Caki2 (cell line): ENCODE data around the gene NKX2-2. TPM values are rescaled to one million over a fixed set of nuclear protein-coding genes. Genes with fewer than 3 reads are reported as not detected.
A peak's percentile ranks its signal among the peaks of the same experiment; 100 is the strongest.

Experiments
- DNase-seq: peaks from one replicate; pipeline ENCODE4 v3.0.0-alpha.2; 2015; ENCODE audit warnings: low read depth
- in situ Hi-C: cut with HindIII; loops from 2 replicates; pipeline ENCODE4 v1.10.0; 2016; ENCODE audit warnings: low sequenced_read_pairs, low pct_unique_long_range_greater_than_20kb, mixed read lengths
- total RNA-seq: library from RNA; depleted of rRNA; stranded (reverse); fragments of >200 nt; shearing (Covaris generic); gene quantifications from 2 replicates; pipeline ENCODE4 v1.2.3, GENCODE V29; 2014; ENCODE audit warnings: low replicate concordance

NKX2-2 gene
- total RNA-seq, 1 experiment from 2014 or later = not detected

DNA sequence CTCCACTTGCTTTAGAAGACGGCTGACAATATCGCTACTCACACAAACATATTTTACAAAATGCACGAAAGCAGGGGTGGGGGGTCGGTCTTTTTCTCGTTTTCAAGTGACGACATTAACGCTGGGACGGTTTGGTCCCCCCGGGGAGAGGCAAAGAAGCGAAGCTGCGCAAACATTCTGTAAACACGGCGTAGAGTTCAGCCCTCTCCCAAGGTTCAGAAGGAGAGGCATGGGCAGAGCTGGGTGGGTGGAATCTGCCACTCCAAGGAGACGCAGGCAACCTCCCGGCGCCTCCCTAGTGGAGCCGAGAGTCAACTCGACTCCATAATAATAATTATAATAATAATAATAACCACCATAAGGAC lies 2.4 kb downstream of the NKX2-2 start:
- in situ Hi-C loops = no loop called here
- no peak for DNase-seq

GRCh38 chr20:21510414-21511384 lies 3.2 kb downstream of the NKX2-2 start:
- DNase-seq = no peak
- in situ Hi-C loops = no loop called here

- DNase-seq = no peak
- in situ Hi-C loops = no loop called here
Measured at GRCh38 chr20:21509597-21510371, 4.1 kb downstream of the NKX2-2 start.

GRCh38 chr20:21509079-21509596 lies 4.7 kb downstream of the NKX2-2 start:
- in situ Hi-C loops = no loop called here
- DNase-seq = no peak

DNA sequence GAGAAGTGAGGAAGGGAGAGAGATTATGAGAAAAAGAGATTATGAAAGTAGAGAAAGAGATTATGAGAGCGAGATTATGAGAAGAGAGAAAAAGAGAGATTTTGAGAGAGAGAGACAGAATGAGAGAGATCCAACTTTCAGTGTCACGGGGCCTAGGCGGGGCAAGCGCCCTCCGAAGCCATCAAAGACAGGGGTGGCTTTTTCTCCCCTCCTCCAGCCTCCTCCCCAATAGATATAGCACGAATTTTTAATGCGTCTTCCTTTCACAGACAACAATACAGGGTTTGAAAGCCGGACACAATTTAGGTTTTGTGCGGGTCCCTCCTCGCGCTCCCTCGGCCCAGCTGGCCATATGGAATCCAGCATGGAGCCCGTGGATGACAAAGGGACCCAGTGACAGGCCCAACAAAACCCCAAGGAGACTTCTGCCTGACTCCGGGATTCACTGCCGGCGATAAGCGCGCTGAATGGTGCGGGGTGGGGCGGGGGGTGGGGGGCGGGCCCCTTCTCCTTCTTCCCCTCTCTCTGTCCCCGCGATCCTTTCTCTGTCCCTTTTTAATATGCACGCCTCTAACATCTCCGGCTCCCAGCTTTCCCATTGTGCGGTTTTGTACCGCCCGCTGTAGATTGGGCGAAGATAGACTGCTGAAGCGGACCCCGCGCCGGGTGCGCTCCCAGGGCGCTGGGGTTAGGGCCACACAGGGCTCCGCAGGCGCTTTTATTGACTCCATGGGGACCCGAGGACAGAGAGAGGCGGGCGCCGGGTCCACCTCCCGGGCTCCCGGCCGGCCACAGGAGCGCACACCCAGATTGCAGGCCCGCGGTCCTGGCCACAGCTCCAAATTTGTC lies 5.4 kb downstream of the NKX2-2 start:
- in situ Hi-C loops = no loop called here
- DNase-seq = no peak

GRCh38 chr20:21507400-21508229 lies 6.2 kb downstream of the NKX2-2 start:
- no peak for DNase-seq
- in situ Hi-C loops = no loop called here

- in situ Hi-C loops = no loop called here
- DNase-seq = no peak
Measured at GRCh38 chr20:21505810-21506530, 7.9 kb downstream of the NKX2-2 start.

DNA sequence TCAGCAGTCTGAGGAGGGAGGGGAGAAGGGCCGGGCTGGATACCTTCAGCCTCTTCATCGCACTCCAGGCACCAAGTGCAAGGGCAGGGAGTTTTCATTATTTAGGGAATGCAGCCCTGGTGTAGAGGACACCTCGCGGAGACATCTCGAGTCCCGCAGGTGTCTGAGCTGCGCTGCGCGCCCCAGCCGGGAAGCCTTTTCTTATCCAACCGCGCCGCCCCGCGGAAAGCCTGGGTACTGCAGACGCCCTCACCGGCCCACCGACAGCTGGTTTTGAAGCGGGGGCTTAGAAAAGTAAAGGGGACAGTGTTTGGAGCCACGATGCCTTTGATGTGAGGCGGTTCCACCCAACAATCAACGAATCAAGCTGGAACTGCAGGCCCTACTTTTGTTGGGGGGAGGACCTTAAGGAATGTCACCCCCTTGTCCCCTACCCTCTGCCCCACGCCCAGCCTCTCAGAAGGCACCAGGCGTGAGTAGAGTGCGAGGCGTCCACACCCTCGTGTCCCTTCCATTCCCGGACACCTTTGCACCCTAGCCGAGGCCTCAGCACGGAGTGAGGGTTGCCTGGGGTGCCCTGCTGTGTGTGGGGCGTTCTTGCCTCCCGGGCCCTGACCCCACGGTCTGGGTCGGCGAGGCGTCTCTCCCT lies 8.6 kb downstream of the NKX2-2 start:
- in situ Hi-C loops = no loop called here
- DNase-seq = peak; percentile 17

GRCh38 chr20:21504323-21504722 lies 9.5 kb downstream of the NKX2-2 start:
- no peak for DNase-seq
- in situ Hi-C loops = no loop called here

- DNase-seq = no peak
- in situ Hi-C loops = no loop called here
Measured at GRCh38 chr20:21503345-21503744, 10.5 kb downstream of the NKX2-2 start.

DNA sequence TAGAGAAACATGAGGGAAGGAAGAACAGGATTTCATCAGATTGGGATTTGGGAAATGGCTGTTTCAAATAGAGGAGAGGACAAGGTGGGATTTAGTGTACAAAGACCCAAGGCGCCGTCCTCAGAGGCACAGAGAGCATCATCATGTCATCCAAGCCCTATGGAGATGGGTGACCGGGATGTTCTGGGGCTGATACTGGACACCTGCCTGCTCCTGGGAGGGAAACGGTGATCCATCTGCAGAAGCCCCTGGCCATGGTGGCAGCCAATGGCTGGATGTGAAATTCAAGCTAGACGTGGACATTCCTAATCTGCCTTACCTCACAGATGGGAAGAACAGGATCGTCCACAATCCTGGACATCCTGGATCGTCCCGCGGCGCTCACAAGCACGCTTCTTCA lies 12.7 kb downstream of the NKX2-2 start:
- in situ Hi-C loops = no loop called here
- DNase-seq = no peak

DNA sequence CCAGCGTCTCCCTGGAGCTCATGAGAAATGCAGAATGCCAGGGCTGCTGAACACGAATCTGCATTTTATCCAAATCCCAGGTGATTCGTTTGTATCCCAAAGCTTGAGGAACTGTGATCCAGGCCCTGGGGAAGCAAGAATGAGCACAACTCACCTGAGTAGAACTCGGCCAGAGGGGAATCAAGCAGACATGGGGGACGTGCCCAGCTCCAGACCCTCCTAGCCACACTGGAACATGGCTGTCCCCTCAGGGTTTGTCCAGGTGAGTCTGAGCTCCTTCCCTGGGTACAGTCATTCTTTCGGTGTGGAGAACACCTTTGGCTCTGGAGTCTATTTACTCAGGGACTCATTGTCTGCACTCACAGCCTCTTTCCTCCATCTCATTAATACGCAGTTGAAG lies 13.3 kb downstream of the NKX2-2 start:
- in situ Hi-C loops = no loop called here

DNA sequence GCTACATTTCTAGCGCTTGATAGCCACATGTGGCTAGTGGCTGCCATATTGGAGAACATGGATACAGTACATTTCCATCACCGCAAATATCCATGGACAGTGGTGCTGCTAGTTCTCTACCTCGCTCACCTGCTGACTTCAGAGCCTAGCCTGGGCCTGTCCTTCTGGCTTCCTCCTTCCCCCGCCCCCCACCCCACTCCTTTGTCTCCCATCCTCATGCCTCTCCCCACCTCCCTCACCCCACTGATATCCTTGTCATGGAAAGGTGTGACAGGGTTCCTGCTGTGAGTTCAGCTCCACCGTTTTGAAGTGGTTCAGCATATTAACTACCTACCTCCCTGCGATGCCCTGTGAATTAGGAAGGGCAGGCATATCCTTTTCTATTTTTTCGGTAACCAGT lies 14.2 kb downstream of the NKX2-2 start:
- no peak for DNase-seq
- in situ Hi-C loops = no loop called here

More for the DNA sequence above, 13.3 kb downstream of the NKX2-2 start:
- DNase-seq = no peak

- in situ Hi-C loops = no loop called here
- no peak for DNase-seq
Measured at GRCh38 chr20:21498635-21499034, 15.2 kb downstream of the NKX2-2 start.

DNA sequence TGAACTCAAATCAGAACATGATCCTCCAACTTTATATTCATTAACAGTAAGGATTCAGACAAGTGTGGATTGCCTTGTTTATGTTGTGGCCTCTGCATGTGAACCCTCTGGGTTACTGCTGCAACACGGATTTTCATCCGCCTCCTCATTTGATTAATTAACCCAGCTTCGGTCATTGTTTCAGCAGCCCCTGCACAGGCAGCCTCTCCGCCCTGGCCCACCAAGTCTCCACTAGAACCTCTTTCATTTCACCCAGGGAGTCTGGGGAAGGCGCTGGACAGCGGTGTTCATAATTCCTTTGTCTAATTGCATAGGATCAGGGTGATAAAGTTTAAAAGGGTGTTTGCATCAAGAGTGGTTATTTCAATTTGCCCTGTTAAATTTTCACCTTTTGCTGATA lies 15.7 kb downstream of the NKX2-2 start:
- in situ Hi-C loops = no loop called here
- DNase-seq = no peak

DNA sequence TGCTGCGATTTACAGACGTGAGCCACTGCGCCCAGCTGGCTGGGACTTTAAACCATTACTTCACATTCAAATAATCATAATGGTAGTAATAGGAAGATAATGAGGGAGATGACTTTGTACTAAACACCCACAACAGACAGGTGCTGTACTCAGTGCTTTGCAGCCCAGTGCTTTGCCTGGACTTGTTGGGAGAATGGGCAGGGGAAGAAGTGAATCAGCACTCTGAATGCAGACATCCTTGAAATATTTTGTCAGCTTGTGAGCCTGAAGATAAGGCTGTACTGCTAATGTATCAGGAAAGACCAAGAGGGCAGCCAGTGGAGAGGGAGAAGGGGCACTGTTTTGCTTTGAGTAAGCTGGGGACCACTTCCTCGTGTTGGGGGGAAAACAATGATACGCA lies 17.4 kb downstream of the NKX2-2 start:
- in situ Hi-C loops = no loop called here
- no peak for DNase-seq
